ENCODE results near the gene ANK3. TPM values are rescaled to one million over a fixed set of nuclear protein-coding genes. Genes with fewer than 3 reads are reported as not detected.

The ANK3 gene
- total RNA-seq, 6 experiments from 2014 or later, result 7.8 to 25.7 (median 16.6) TPM

- DNase-seq (no peak), ATAC-seq (no peak)
- Histone ChIP-seq H3K27me3 (no peaks in the 10 kb centered on the region), H3K4me1 (no peaks in the 10 kb centered on the region), H3K27ac (no peak overlapping the region), H3K4me3 (no peak overlapping the region), H3K9me3 (no peaks in the 10 kb centered on the region), H3K36me3 (no peaks in the 10 kb centered on the region)
- TF ChIP-seq, protein P1, sequence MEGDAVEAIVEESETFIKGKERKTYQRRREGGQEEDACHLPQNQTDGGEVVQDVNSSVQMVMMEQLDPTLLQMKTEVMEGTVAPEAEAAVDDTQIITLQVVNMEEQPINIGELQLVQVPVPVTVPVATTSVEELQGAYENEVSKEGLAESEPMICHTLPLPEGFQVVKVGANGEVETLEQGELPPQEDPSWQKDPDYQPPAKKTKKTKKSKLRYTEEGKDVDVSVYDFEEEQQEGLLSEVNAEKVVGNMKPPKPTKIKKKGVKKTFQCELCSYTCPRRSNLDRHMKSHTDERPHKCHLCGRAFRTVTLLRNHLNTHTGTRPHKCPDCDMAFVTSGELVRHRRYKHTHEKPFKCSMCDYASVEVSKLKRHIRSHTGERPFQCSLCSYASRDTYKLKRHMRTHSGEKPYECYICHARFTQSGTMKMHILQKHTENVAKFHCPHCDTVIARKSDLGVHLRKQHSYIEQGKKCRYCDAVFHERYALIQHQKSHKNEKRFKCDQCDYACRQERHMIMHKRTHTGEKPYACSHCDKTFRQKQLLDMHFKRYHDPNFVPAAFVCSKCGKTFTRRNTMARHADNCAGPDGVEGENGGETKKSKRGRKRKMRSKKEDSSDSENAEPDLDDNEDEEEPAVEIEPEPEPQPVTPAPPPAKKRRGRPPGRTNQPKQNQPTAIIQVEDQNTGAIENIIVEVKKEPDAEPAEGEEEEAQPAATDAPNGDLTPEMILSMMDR (IDR thresholded peaks at IDR 0.05), result no peak
- TF ChIP-seq POLR2A (IDR thresholded peaks at IDR 0.05), result no peak
- intact Hi-C loops (cut with DNase I), result no loop called here
- WGBS (ENCODE audit: insufficient coverage, low coverage, low lambda C conversion rate, missing lambda C conversion rate), result 0% methylated on average over 1 of the region's 1 CpG
These were observed 12.7 kb downstream of the ANK3 start for GRCh38 chr10:60377042-60377352.

GRCh38 chr10:60376221-60377041 lies 13.2 kb downstream of the ANK3 start:
- Histone ChIP-seq H3K4me1 (no peaks in the 10 kb centered on the region), H3K4me3 (no peak overlapping the region), H3K36me3 (no peaks in the 10 kb centered on the region), H3K27ac (no peak overlapping the region), H3K9me3 (no peaks in the 10 kb centered on the region), H3K27me3 (no peaks in the 10 kb centered on the region)
- DNase-seq, result no peak
- no peak for ATAC-seq
- intact Hi-C loops (cut with DNase I), result no loop called here
- 62% methylated on average over 6 of the region's 6 CpGs for WGBS (ENCODE audit: insufficient coverage, low coverage, low lambda C conversion rate, missing lambda C conversion rate)
- TF ChIP-seq, protein P1 (IDR thresholded peaks at IDR 0.05), result no peak
- TF ChIP-seq POLR2A (IDR thresholded peaks at IDR 0.05), result no peak

DNA sequence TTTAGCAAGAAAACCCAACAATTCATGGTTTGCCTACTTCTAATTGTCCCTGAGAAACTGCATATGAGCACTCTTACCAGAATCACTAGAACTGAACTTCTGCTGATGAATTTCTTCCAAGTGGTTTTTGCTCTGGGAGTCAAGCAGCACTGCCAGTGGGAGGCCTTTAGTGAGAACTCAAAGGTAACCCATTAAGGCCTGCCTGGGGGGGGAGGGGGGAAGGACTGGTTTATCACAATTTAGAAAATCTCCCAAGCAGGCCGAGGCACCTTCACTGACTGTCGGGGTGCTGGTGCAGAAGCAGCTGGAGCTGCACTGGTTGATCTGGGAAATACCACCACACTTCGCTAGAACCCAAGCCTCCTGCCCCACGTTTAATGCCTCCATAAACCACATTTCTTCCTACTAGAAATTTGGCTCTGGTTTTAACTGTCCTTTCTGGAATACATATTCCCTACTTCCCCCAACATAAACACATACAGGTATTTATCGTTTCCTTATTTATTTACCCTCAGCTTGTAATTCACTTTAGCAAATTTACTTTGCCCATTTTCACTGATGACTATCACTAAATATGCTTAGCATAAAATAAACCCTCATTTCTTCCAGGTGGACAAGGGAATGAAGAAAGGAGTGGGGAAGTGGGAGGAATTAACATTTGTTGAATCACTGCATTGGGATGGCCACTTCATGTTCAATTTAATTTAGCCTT lies 14.2 kb downstream of the ANK3 start:
- Histone ChIP-seq H3K27me3 (no peaks in the 10 kb centered on the region), H3K27ac (no peak overlapping the region), H3K36me3 (no peaks in the 10 kb centered on the region), H3K9me3 (no peaks in the 10 kb centered on the region), H3K4me3 (no peak overlapping the region), H3K4me1 (no peaks in the 10 kb centered on the region)
- intact Hi-C loops (cut with DNase I), result no loop called here
- 88% methylated on average over 5 of the region's 5 CpGs for whole genome bisulfite sequencing (ENCODE audit: insufficient coverage, low coverage, low lambda C conversion rate, missing lambda C conversion rate)
- DNase-seq (no peak), ATAC-seq (no peak)
- TF ChIP-seq, protein P1 (IDR thresholded peaks at IDR 0.05), result no peak
- TF ChIP-seq POLR2A (IDR thresholded peaks at IDR 0.05), result no peak

DNA sequence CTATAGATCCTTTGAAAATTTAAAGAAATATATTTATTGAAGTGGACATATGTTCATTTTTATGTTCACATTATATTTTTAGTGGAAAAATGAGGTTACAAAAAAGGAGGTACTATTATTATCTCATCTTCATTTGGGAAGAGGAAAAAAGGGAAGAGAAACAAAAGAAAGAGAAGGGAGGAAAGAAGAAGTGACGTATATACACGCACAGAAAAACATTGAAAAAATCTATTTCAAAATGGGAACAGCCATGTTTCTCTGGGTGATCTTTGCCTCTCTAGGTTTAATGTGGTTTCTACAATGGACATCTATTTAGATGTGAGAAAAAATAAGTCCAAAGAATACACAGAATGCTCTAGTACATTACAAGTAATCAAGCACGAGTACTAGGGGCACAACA lies 14.8 kb downstream of the ANK3 start:
- ATAC-seq (no peak), DNase-seq (no peak)
- intact Hi-C loops (cut with DNase I), result no loop called here
- Histone ChIP-seq H3K4me3 (no peak overlapping the region), H3K4me1 (no peaks in the 10 kb centered on the region), H3K9me3 (no peaks in the 10 kb centered on the region), H3K27ac (no peak overlapping the region), H3K27me3 (no peaks in the 10 kb centered on the region), H3K36me3 (no peaks in the 10 kb centered on the region)
- TF ChIP-seq, protein P1 (IDR thresholded peaks at IDR 0.05), result no peak
- WGBS (ENCODE audit: insufficient coverage, low coverage, low lambda C conversion rate, missing lambda C conversion rate), result 62% methylated on average over 3 of the region's 3 CpGs
